GM21786 (cell line): Measurements from ENCODE around the gene NME5.
"Not testable (repeated sequence)": the region's sequence is repeated elsewhere in the genome, so short reads cannot be mapped to it uniquely, and the experiment has no call there.

Experiments
- ATAC-seq: cut with Tn5 transposase; IDR thresholded peaks from one replicate; pipeline ENCODE4 v1.9.1; 2021; ENCODE audit not compliant: unreplicated experiment

Gene NME5

GRCh38 chr5:138082033-138082432, 57.2 kb downstream of the NME5 start:
- no peak for ATAC-seq

GRCh38 chr5:138078006-138078643, 61.1 kb downstream of the NME5 start:
- no peak for ATAC-seq

GRCh38 chr5:138077064-138077696, 62.0 kb downstream of the NME5 start:
- ATAC-seq, result no peak

GRCh38 chr5:138070026-138070425, 69.2 kb downstream of the NME5 start:
- ATAC-seq, result not testable (repeated sequence)

GRCh38 chr5:138068742-138069600, 70.3 kb downstream of the NME5 start:
- peak; percentile 75 for ATAC-seq

- no peak for ATAC-seq
Measured at GRCh38 chr5:138067945-138068344, 71.3 kb downstream of the NME5 start.
